C4-2B (cell line): ENCODE data around the gene GATAD2B.

ENCODE experiments used
- CTCF ChIP-seq: fragments of 450-650 bp; conservative IDR thresholded peaks from 2 replicates; pipeline ENCODE4 v1.5.1; 2017; ENCODE audit warnings: mild to moderate bottlenecking
- ZFX ChIP-seq: fragments of 450-650 bp; IDR thresholded peaks from 2 replicates; pipeline ENCODE4 v1.6.1; 2017

DNA sequence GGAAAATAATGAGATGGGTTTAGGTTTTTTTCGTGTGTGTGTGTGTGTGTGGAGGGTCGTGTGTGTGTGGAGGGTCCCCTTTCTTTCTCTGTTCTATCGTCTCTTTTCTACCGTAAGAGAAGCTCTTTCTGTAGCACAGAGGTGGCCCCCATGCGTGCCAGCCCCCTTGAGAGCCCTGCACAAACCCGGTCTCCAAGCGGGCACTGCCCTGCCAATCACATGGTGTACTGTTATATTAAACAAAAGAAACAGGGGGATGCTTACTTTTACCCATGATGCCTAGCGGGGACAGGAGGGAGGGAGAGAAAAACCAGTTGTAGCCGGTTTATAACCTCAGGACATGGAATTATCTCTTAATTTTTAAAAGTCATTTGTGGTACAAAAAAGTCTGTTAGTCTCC, 41.0 kb downstream of the GATAD2B start:
- no peak for TF ChIP-seq CTCF
- no peak for TF ChIP-seq ZFX
